Measurements from ENCODE around the gene OXA1L.

GRCh38 chr14:22718091-22718490, 48.4 kb upstream of the OXA1L start:
- TF ChIP-seq CTCF (IDR thresholded peaks at IDR 0.05) (no peak), POLR2A (IDR thresholded peaks at IDR 0.05) (no peak)

All from prostate gland (tissue), 2 donors.